OCI-M2 (cell line): ENCODE data around the gene BLOC1S5.

Experiments used
- DNase-seq: peaks from one replicate; lab custom pipeline; 2025; ENCODE audit not compliant: unreplicated experiment; lab: John Stamatoyannopoulos, UW

Gene BLOC1S5, protein sequence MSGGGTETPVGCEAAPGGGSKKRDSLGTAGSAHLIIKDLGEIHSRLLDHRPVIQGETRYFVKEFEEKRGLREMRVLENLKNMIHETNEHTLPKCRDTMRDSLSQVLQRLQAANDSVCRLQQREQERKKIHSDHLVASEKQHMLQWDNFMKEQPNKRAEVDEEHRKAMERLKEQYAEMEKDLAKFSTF

GRCh38 chr6:8063761-8064637 lies at the start of gene BLOC1S5:
Gene BLOC1S5 (minus strand): TSS chr6:8064389. CDS start chr6:8064376, 13 bp downstream.
- DNase-seq, result peak; percentile 92

GRCh38 chr6:8113131-8113654 lies 49.0 kb upstream of the BLOC1S5 start:
- DNase-seq, result no peak

- DNase-seq, result no peak
Observed at GRCh38 chr6:8110725-8111124, 46.5 kb upstream of the BLOC1S5 start.

DNA sequence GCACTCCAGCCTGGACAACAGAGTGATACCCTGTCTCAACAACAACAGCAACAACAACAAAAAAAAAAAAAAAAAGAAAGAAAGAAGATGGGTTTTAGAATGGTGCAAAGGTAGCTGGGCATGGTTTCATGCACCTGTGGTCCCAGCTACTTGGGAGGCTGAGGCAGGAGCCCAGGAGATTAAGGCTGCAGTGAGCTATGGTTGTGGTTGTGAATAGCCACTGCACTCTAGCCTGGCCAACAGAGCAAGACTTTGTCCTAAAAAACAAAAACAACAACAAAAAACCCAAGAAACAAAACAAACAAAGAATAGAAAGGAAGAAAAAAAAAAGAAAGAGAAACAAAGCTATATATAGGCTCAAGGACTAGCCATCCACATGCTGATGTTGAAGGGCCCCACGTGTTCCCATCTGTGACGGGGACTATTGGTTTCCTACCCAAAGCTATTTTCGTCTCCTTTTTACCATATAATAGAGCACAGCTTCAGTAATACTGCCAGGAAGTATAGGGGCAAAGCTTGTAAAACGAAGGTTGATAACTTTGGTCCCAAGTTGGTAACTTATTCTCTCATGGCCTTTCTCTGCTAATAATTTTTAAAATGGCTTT lies 46.0 kb upstream of the BLOC1S5 start:
- DNase-seq, result no peak

- DNase-seq, result no peak
Observed at GRCh38 chr6:8108759-8109539, 44.8 kb upstream of the BLOC1S5 start.

DNA sequence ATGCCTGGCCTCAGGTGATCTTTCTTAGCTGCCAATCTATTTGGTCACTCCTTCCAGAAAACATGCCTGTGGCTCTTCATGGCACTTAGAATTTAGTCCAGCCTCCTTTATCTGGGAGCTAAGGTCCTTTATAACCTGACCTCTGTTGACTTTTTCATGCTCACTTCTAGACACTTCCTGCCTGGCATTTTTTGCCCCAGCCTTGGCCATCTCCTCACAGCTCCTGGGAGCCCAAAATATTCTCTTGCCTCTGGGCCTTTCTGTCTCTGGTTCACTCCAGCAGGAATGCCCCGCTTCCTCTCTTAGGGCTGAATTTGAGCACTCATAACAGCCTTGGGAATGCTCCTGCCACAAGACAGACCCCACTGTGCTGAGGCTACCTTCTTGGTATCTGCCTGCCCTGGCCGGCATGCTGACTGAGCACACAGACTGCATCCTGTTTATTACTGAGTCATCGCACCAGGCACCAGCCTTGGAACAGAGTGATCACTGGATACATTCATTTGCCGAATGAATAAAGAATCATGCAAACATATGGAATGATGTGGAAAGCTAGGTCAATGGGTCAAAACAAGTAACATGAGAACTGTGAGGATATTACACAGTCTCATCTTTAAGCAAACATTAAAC lies 44.0 kb upstream of the BLOC1S5 start:
- no peak for DNase-seq

DNA sequence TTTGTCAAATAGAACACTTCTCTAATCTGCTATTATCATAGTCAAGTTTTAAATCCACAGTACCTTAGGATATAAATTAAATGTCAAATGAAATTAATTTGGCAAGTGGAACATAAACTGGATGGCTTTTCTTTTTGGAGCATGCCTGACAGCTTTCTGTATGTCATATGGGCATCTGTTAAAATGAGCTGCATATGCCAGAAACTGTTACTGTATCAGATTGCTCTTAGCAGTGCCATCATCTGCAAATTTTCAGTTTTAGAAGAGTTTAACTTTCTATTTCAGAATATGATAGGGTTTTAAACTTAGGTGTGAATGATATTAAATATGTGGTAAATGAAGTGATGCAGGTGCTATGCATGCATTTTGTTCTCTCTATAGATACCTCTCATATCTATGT lies 41.6 kb upstream of the BLOC1S5 start:
- DNase-seq, result no peak

GRCh38 chr6:8103726-8104125 lies 39.5 kb upstream of the BLOC1S5 start:
- no peak for DNase-seq

- DNase-seq, result peak; percentile 80
Observed at GRCh38 chr6:8102122-8102958, 38.2 kb upstream of the BLOC1S5 start, which contains the start of gene EEF1E1. Gene EEF1E1 (minus strand): TSS chr6:8102548. CDS start chr6:8102521, 27 bp downstream.

DNA sequence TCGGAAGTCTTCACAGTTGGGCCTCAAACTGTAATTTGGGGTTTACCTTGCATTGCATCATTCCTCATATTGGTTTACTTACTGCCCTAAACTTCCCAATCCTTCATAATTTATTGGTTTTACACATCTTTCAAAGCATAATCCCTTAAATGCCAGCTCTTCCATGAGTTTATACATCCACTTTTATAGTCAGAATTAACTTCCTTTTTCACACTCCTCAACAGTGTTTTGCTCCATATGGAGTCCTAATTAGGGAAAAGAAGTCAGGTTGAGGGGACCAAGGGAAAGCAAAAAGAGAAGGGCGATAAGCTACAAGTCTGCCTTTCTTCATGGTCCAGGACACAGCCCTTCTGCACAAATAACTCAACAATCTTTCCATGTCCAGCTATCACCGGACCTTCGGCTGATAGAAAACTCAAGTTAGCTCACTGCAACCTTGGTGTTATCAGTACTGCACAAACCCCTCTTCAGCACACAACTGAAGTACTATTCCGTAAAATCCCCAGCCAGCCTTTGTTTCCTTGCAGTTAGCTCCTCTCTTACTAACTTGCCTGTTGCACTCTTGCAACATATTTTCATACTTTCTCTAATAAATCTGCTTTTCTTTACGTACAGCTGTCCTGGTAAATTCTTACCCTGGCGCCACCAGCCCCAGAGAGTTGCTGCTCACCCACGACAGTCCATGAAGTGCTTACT lies 36.1 kb upstream of the BLOC1S5 start:
- peak; percentile 44 for DNase-seq

- no peak for DNase-seq
Observed at GRCh38 chr6:8090650-8091049, 26.5 kb upstream of the BLOC1S5 start.

- no peak for DNase-seq
Observed at GRCh38 chr6:8088886-8089285, 24.7 kb upstream of the BLOC1S5 start.

DNA sequence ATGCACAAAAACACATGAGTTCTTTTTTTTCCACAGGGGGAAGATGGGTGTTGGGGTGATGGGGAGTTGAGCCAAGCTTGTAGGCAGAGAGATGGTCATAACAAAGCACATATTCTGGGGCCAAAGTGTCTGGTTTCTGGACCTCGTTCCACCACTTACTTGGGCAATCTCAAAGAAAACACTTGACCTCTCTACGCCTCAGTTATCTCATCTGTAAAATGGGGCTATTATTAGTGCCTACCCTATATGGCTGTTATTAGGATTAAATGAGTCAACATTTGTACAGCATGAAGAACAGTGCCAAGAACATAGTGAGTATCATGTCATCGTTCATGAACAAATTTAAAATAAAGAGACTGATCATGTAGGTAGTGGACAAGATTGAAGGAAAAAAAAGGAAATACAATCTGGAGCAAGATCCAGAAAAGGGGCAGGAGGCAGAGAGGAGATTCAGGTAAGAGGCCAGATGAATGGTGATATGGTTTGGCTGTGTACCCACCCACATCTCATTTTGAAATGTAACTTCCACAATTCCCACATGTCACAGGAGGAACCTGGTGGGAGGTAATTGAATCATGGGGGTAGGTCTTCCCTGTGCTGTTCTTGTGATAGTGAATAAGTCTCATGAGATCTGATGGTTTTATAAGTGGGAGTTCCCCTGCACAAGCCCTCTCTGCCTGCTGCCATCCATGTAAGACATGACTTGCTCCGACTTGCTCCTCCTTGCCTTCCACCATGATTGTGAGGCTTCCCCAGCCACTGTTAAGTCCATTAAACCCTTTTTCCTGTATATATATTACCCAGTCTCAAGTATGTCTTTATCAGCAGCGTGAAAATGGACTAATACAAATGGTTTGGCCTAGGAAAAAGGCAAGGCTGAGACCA lies 23.9 kb upstream of the BLOC1S5 start:
- no peak for DNase-seq

GRCh38 chr6:8086755-8087306 lies 22.6 kb upstream of the BLOC1S5 start:
- no peak for DNase-seq

DNA sequence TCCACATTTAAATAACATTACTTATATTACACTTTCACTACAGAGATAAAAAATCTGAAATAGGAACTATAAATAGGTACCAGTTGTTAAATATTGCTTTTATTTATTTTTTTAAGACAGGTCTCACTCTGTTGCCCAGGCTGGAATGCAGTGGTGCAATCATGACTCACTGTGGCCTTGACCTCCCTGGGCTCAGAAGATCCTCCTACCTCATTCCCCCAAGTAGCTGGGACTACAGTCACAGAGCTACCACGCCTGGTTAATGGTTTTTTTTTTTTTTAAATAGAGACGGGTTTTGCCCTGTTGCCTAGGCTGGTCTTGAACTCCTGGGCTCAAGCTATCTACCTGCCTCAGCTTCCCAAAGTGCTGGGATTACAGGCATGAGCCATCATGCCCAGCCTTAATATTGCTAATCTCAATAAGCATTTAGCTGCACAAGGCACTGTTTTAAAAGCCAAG lies 20.9 kb upstream of the BLOC1S5 start:
- DNase-seq, result no peak

GRCh38 chr6:8084586-8084985 lies 20.4 kb upstream of the BLOC1S5 start:
- DNase-seq, result no peak
